ENCODE data around the gene ERO1A. TPM values are rescaled to one million over a fixed set of nuclear protein-coding genes. Genes with fewer than 3 reads are reported as not detected.

ERO1A gene
- total RNA-seq, 1 experiment from 2014 or later, result 107 TPM

DNA sequence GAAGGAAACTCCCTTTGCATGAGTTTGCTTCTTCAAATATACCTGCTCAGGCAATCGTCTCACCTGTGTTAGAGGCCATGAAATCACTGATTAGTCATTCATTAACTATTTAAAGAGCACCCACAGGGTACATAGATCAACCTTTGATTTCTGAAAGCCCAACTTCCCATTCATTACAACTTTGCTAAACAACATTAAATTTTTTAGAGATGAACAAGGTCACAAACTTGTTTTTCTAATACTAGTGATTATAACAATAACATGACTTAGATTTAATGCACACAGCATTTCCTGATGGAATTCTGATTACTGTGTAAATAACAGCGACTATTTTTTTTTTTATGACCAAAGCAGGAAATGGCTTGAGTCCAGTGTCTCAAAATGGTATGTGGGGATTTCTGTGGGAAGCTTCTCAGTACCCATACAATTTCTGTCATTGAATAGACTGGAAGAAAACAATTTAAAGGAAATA, 5.4 kb upstream of the ERO1A start:
- peak; percentile 23 for DNase-seq (ENCODE audit: low read depth)

DNA sequence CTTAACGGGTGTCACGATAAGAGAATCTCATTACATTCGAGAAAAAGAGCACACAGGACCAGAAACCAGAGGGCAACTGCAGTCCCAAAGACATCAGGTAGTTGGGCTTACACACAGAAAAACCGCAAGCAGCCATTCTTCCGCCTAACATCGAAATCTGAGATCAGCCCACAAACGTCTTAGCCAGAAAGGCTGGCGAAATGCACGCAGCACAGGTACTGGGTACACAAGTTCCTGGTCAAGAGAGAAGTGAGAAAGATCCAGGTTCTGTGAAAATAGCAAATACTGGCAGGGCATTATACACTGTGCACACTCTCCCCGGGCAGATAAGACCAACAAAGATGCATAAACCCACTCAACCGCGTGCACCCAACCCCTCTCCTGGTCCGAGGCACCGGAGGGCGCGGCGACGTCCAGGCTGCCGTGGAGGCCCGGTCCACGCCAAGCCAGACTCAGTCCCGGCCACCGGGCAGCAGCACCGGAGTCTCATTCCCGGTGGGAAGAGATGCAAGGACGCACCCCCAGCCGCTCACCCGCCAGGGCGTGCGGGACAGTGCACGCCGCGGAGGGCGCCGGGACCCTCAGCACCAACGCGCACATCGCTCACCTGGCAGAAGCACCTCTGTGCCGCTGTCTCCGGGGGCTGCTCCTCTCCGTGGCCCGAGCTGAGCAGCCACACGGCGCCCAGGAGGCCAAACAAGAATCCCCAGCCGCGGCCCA, 437 bp downstream of the ERO1A start:
- DNase-seq (ENCODE audit: low read depth), result peak; percentile 68

- DNase-seq (ENCODE audit: low read depth), result no peak
These were observed 1.8 kb downstream of the ERO1A start for GRCh38 chr14:52693532-52693931.

- DNase-seq (ENCODE audit: low read depth), result no peak
These were observed 2.3 kb downstream of the ERO1A start for GRCh38 chr14:52693036-52693435.

GRCh38 chr14:52692248-52692962, 3.0 kb downstream of the ERO1A start:
- no peak for DNase-seq (ENCODE audit: low read depth)

DNA sequence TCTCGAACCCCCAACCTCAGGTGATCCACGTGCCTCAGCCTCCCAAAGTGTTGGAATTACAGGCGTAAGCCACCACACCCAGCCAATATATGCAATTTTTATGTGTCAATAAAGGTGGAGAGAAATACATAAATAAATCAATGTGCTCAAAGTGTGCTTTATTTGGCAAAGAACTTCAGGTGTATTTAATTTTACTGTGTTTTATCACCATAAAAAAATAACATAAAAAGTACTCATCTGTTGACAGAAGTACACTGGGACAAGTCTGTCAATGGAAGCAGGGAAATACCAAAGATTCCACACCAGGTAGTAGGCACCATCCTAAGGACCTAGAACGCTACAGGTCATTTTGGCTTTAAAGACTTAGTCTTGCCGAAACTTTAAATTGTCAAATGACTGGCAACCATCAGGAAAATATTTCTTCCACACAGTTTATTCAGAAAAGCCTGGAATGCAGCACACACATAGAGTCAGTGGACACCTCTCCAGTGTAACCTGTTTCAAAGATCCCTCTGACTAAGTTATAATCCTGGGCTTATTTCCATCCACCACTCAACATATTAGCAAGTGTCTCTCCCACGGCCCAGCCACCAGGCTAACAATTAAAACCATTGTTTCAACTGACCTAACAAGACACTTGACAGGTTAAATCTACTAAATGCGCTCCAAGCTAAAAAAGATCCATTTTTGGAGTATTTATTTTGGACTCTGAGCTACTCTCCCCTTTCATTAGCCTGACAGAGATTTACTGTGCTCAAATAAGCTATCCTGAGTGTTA, 4.2 kb downstream of the ERO1A start:
- no peak for DNase-seq (ENCODE audit: low read depth)

GRCh38 chr14:52686176-52686575, 9.2 kb downstream of the ERO1A start:
- no peak for DNase-seq (ENCODE audit: low read depth)

- no peak for DNase-seq (ENCODE audit: low read depth)
These were observed 11.3 kb downstream of the ERO1A start for GRCh38 chr14:52683985-52684520.

GRCh38 chr14:52678591-52678990, 16.8 kb downstream of the ERO1A start:
- DNase-seq (ENCODE audit: low read depth), result no peak

DNA sequence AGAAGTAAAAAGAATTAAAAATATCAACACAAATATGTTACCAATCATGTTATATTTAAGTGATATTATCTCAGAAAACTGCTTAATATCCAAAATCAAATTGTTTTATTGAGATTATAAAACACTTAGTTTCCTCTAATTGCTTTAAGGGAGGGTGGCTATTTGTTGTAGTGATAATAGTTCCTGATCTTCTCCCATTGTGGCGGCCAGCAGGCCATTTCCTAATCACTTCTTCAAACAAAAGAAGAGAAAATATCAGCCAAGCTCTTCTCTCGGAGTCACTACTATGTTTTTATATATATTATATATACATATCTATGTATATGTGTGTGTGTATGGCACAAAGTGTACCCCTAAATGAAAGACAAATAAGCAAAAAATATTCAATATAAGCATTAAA, 31.5 kb downstream of the ERO1A start:
- DNase-seq (ENCODE audit: low read depth), result no peak

GRCh38 chr14:52661314-52661713, 34.0 kb downstream of the ERO1A start:
- DNase-seq (ENCODE audit: low read depth), result no peak

GRCh38 chr14:52660832-52661231, 34.5 kb downstream of the ERO1A start:
- DNase-seq (ENCODE audit: low read depth), result no peak

- DNase-seq (ENCODE audit: low read depth), result no peak
These were observed 35.0 kb downstream of the ERO1A start for GRCh38 chr14:52660325-52660724.

- no peak for DNase-seq (ENCODE audit: low read depth)
These were observed 38.5 kb downstream of the ERO1A start for GRCh38 chr14:52656905-52657304.

GRCh38 chr14:52650774-52651173, 44.6 kb downstream of the ERO1A start:
- peak; percentile 7 for DNase-seq (ENCODE audit: low read depth)

DNA sequence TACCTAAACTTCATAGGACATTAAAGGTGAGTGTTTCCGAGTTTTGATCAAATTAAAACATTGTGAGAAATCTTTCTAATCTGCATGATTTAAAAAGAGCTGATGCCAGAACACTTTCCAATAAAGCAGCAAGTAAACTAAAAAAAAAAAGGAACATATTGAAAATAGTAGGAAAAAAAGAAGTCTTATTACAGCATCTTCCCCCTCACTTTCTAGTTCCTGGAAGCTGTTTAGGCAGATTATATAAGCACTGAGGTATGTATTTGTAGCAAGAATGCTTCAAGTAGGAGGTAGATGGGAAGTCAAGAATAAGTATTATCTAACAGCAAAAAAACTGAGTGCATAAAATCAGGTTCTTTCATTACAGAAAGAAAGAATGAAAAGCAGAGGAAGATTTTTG, 45.8 kb downstream of the ERO1A start:
- DNase-seq (ENCODE audit: low read depth), result no peak

DNA sequence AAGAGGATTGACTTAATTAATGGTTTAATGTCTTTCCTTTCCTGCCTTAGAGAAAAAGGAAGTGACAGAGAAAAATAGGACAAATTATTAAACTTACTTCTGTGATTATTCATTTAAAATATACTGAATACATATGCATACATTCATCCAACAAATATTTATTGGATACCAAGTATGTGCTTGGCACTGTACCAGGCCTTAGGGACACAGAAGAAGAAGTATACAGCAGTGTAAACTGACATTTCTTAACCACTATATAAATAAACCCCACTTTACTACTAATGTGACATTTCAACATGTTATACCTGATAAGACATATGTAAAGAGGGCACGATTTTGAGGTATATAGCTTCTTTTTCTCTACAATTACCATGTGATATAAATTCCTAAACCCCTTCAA, 53.6 kb downstream of the ERO1A start:
- no peak for DNase-seq (ENCODE audit: low read depth)

- DNase-seq (ENCODE audit: low read depth), result no peak
These were observed 55.2 kb downstream of the ERO1A start for GRCh38 chr14:52640137-52640536.

GRCh38 chr14:52619687-52620086, 75.7 kb downstream of the ERO1A start:
- no peak for DNase-seq (ENCODE audit: low read depth)

DNA sequence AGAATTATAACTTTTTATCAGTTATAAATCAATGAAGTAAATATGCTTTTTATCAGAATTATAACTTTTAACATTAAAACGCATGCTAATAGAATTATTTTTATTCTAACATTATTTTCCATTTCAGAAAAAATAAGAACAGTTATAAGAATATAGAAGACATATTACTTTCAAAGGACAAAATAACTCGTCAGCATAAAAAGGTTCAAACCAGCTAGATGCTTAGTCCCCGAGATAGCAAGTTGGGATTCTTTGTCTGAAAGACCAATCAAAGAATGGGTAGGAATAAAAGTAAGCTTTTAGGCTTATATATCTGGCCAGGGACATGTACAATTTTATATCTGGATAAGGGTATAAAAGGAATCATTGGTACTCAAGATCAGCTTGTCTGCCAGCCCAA, 76.8 kb downstream of the ERO1A start:
- DNase-seq (ENCODE audit: low read depth), result no peak

DNA sequence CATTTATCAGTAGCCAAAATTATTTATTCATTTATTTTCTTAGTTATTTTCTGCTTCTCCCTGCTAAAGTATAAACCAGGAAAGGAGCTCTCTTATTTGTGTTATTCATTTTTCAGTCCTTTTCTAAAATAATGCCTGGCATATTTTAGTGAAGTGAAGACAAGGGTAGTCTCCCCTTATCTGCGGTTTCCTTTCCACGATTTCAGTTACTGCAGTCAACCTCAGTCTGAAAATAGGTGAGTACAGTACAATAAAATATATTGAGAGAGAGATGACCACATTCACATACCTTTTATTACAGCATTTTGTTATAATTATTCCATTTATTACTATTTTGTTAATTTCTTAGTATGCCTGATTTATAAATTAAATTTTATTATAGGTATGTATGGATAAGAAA, 85.2 kb downstream of the ERO1A start:
- no peak for DNase-seq (ENCODE audit: low read depth)

- no peak for DNase-seq (ENCODE audit: low read depth)
These were observed 85.8 kb downstream of the ERO1A start for GRCh38 chr14:52609445-52610044.
